Measurements from ENCODE around the gene EHMT2.

The EHMT2 gene

GRCh38 chr6:31888276-31889258 lies 8.9 kb downstream of the EHMT2 start:
- DNase-seq = no peak

- DNase-seq = no peak
Observed at GRCh38 chr6:31887173-31888007, 10.1 kb downstream of the EHMT2 start.

GRCh38 chr6:31886541-31886991 lies 10.9 kb downstream of the EHMT2 start:
- DNase-seq = no peak

- no peak for DNase-seq
Observed at GRCh38 chr6:31884528-31885035, 12.9 kb downstream of the EHMT2 start.

- no peak for DNase-seq
Observed at GRCh38 chr6:31883676-31884075, 13.8 kb downstream of the EHMT2 start.

- DNase-seq = no peak
Observed at GRCh38 chr6:31882344-31882743, 15.2 kb downstream of the EHMT2 start.

- DNase-seq = no peak
Observed at GRCh38 chr6:31881136-31881859, 16.2 kb downstream of the EHMT2 start.

- DNase-seq = no peak
Observed at GRCh38 chr6:31880616-31881015, 16.9 kb downstream of the EHMT2 start.

GRCh38 chr6:31879901-31880300 lies 17.6 kb downstream of the EHMT2 start:
- DNase-seq = no peak

GRCh38 chr6:31879143-31879542 lies 18.4 kb downstream of the EHMT2 start:
- DNase-seq = no peak

GRCh38 chr6:31878726-31879125 lies 18.8 kb downstream of the EHMT2 start, which contains the start of gene SLC44A4:
TSS of gene SLC44A4 (minus strand) at chr6:31878997. CDS start at chr6:31878980, 17 bp downstream.
- no peak for DNase-seq

- no peak for DNase-seq
Observed at GRCh38 chr6:31878222-31878621, 19.3 kb downstream of the EHMT2 start.

GRCh38 chr6:31877651-31878161 lies 19.8 kb downstream of the EHMT2 start:
- no peak for DNase-seq

GRCh38 chr6:31877125-31877650 lies 20.3 kb downstream of the EHMT2 start:
- no peak for DNase-seq

GRCh38 chr6:31876357-31876756 lies 21.1 kb downstream of the EHMT2 start:
- no peak for DNase-seq

- no peak for DNase-seq
Observed at GRCh38 chr6:31875877-31876276, 21.6 kb downstream of the EHMT2 start.

GRCh38 chr6:31874836-31875572 lies 22.5 kb downstream of the EHMT2 start:
- DNase-seq = no peak

GRCh38 chr6:31874084-31874670 lies 23.3 kb downstream of the EHMT2 start:
- DNase-seq = no peak

GRCh38 chr6:31871046-31871659 lies 26.3 kb downstream of the EHMT2 start:
- DNase-seq = peak; percentile 53

- no peak for DNase-seq
Observed at GRCh38 chr6:31870385-31870921, 27.0 kb downstream of the EHMT2 start.

Measured in fibroblast of skin of scalp (primary cell).